H1 (cell line): ENCODE data around the gene LCN10. TPM values are rescaled to one million over a fixed set of nuclear protein-coding genes. Genes with fewer than 3 reads are reported as not detected.

Source experiments
- CTCF ChIA-PET: fragments of 300-600 bp; sonication (Branson Sonifier 250); formaldehyde crosslinking; loops from one replicate; lab custom pipeline; 2021; ENCODE audit not compliant: partially characterized antibody; lab: Charles Lee
- POLR2A ChIA-PET: fragments of 300-600 bp; sonication (Branson Sonifier 250); formaldehyde crosslinking; loops from one replicate; lab custom pipeline; 2021; ENCODE audit warnings: inconsistent platforms; ENCODE audit not compliant: partially characterized antibody; lab: Charles Lee
- DNase-seq, 2 experiments: peaks; one replicate each; pipeline versions ENCODE4 v3.0.0 to v3.0.0-alpha.2; 2010 to 2022; ENCODE audit warnings: low spot score in 2 of 2, low read depth in 1 of 2, mixed read lengths in 1 of 2
- FAIRE-seq: peaks from 2 replicates; lab custom pipeline; 2011; peaks lifted over from hg19 to GRCh38; lab: Jason Lieb, UNC
- H2AFZ ChIP-seq: 2 replicates; pipeline ENCODE4 v1.8.1; 2012; ENCODE audit warnings: low read length, inconsistent platforms
- H2AK5ac ChIP-seq: 2 replicates; pipeline ENCODE4 v1.6.1; 2013; ENCODE audit warnings: low read depth, low read length
- H2BK120ac ChIP-seq: replicated peaks from 2 replicates; pipeline ENCODE3; 2013; ENCODE audit warnings: low read depth, low read length, inconsistent platforms
- H2BK12ac ChIP-seq: 2 replicates; pipeline ENCODE4 v1.6.1; 2013; ENCODE audit warnings: low read depth, low read length
- H2BK15ac ChIP-seq: 2 replicates; pipeline ENCODE4 v1.6.1; 2013; ENCODE audit warnings: low read length
- H2BK20ac ChIP-seq: 2 replicates; pipeline ENCODE4 v1.6.1; 2013; ENCODE audit warnings: low read length
- H2BK5ac ChIP-seq: 2 replicates; pipeline ENCODE4 v1.6.1; 2013; ENCODE audit warnings: low read depth, low read length
- H3K14ac ChIP-seq: 2 replicates; pipeline ENCODE4 v1.6.1; 2013; ENCODE audit warnings: inconsistent platforms; ENCODE audit not compliant: insufficient read length
- H3K18ac ChIP-seq: 2 replicates; pipeline ENCODE4 v1.6.1; 2013; ENCODE audit warnings: low read length; ENCODE audit errors: extremely low read depth
- H3K23ac ChIP-seq: 2 replicates; pipeline ENCODE4 v1.6.1; 2013; ENCODE audit warnings: inconsistent platforms; ENCODE audit not compliant: insufficient read length
- H3K23me2 ChIP-seq: 2 replicates; pipeline ENCODE4 v1.6.1; 2013; ENCODE audit warnings: low read depth, low read length
- H3K27ac ChIP-seq: 2 replicates; pipeline ENCODE4 v1.6.1; 2011; ENCODE audit warnings: low read depth, low read length, inconsistent platforms
- H3K27me3 ChIP-seq, 4 experiments: replicated peaks in 1 of 4; 1 replicate in 1 of 4; 2 replicates in 3 of 4; pipeline versions ENCODE4 v1.6.1 to v1.8.1; 2011 to 2013; ENCODE audit warnings: low read length in 3 of 4, mild to moderate bottlenecking in 3 of 4, inconsistent platforms in 2 of 4, mixed read lengths in 2 of 4, moderate library complexity in 1 of 4; ENCODE audit not compliant: control insufficient read depth in 3 of 4, insufficient read depth in 3 of 4; ENCODE audit errors: extremely low read depth in 1 of 4
- H3K36me3 ChIP-seq, 4 experiments: 2 replicates each; pipeline versions ENCODE4 v1.6.1 to v1.8.1; 2011 to 2013; ENCODE audit warnings: mild to moderate bottlenecking in 4 of 4, low read length in 3 of 4, moderate library complexity in 2 of 4, control low read depth in 1 of 4, inconsistent platforms in 1 of 4; ENCODE audit not compliant: insufficient read depth in 4 of 4, control insufficient read depth in 2 of 4
- H3K4ac ChIP-seq: replicated peaks from 2 replicates; pipeline ENCODE3; 2013; ENCODE audit warnings: low read length, low read depth, mixed read lengths, inconsistent platforms; ENCODE audit not compliant: insufficient read length
- H3K4me1 ChIP-seq, 4 experiments: replicated peaks in 1 of 4; 1 replicate in 1 of 4; 2 replicates in 3 of 4; pipeline versions ENCODE4 v1.6.1 to v1.8.1; 2011 to 2013; ENCODE audit warnings: low read length in 3 of 4, inconsistent platforms in 2 of 4, mixed read lengths in 1 of 4; ENCODE audit not compliant: insufficient read depth in 4 of 4, control insufficient read depth in 3 of 4
- H3K4me2 ChIP-seq, 2 experiments: 2 replicates each; pipeline versions ENCODE4 v1.6.1 to v1.8.1; 2011 to 2013; ENCODE audit warnings: low read depth in 2 of 2, low read length in 2 of 2, control low read depth in 1 of 2, inconsistent platforms in 1 of 2, mild to moderate bottlenecking in 1 of 2; ENCODE audit not compliant: insufficient read depth in 1 of 2
- H3K4me3 ChIP-seq, 4 experiments: fragments of 200-600, 300-600 bp in 1 of 4; sonication (generic), shearing (Covaris generic), sonication (Bioruptor Twin) in 1 of 4; 2 replicates each; pipeline versions ENCODE4 v1.5.1 to v1.8.1; 2011 to 2016; ENCODE audit warnings: low read length in 4 of 4, low read depth in 3 of 4, control low read depth in 2 of 4, inconsistent platforms in 2 of 4, mild to moderate bottlenecking in 2 of 4, mixed read lengths in 1 of 4, moderate library complexity in 1 of 4; ENCODE audit not compliant: insufficient read depth in 2 of 4; ENCODE audit errors: extremely low read depth in 1 of 4
- H3K56ac ChIP-seq: replicated peaks from 2 replicates; pipeline ENCODE3; 2013; ENCODE audit warnings: low read depth, mild to moderate bottlenecking, mixed read lengths, low read length, inconsistent platforms; ENCODE audit not compliant: insufficient read length
- H3K79me1 ChIP-seq: 2 replicates; pipeline ENCODE4 v1.6.1; 2013; ENCODE audit warnings: low read depth, low read length, control low read depth
- H3K79me2 ChIP-seq, 2 experiments: 2 replicates each; pipeline versions ENCODE4 v1.6.1 to v1.8.1; 2012 to 2013; ENCODE audit warnings: low read length in 2 of 2, mild to moderate bottlenecking in 2 of 2, inconsistent platforms in 1 of 2; ENCODE audit not compliant: insufficient read depth in 2 of 2, control insufficient read depth in 1 of 2
- H3K9ac ChIP-seq, 4 experiments: replicated peaks in 1 of 4; 1 replicate in 1 of 4; 2 replicates in 3 of 4; pipeline versions ENCODE4 v1.6.1 to v1.8.1; 2011 to 2013; ENCODE audit warnings: low read depth in 3 of 4, low read length in 3 of 4, control low read depth in 2 of 4, mild to moderate bottlenecking in 2 of 4, moderate library complexity in 2 of 4, inconsistent platforms in 1 of 4; ENCODE audit errors: extremely low read depth in 1 of 4
- H3K9me3 ChIP-seq, 2 experiments: 2 replicates each; pipeline versions ENCODE4 v1.6.1 to v1.8.1; 2012 to 2013; ENCODE audit warnings: mild to moderate bottlenecking in 2 of 2, moderate library complexity in 2 of 2, control low read depth in 1 of 2, inconsistent platforms in 1 of 2, low read depth in 1 of 2, low read length in 1 of 2, mixed read lengths in 1 of 2; ENCODE audit not compliant: insufficient read depth in 2 of 2
- H4K20me1 ChIP-seq, 2 experiments: replicated peaks in 1 of 2; 2 replicates each; pipeline versions ENCODE3 to v1.8.1; 2011 to 2013; ENCODE audit warnings: inconsistent platforms in 2 of 2, low read length in 2 of 2, mild to moderate bottlenecking in 1 of 2; ENCODE audit not compliant: insufficient read depth in 2 of 2, control insufficient read depth in 1 of 2
- H4K5ac ChIP-seq: 2 replicates; pipeline ENCODE4 v1.6.1; 2013; ENCODE audit warnings: low read length, low read depth, mixed read lengths, inconsistent platforms; ENCODE audit not compliant: insufficient read length
- H4K8ac ChIP-seq: 2 replicates; pipeline ENCODE4 v1.8.0; 2013; ENCODE audit warnings: mild to moderate bottlenecking, moderate library complexity, low read length, inconsistent platforms; ENCODE audit not compliant: insufficient read depth; ENCODE audit errors: extremely low read depth
- H4K91ac ChIP-seq: replicated peaks from 2 replicates; pipeline ENCODE3; 2013; ENCODE audit warnings: low read length, mixed read lengths, inconsistent platforms; ENCODE audit not compliant: insufficient read length
- JUN ChIP-seq: IDR thresholded peaks from 2 replicates; pipeline ENCODE4 v1.6.1; 2011; ENCODE audit warnings: low read depth, mild to moderate bottlenecking, improper control_type of control experiment, low read length
- KDM5A ChIP-seq: fragments of 200-600 bp; IDR thresholded peaks from 2 replicates; pipeline ENCODE4 v1.7.1; 2012; ENCODE audit warnings: mild to moderate bottlenecking, low read length, inconsistent platforms, mixed read lengths
- NANOG ChIP-seq: IDR thresholded peaks from 2 replicates; pipeline ENCODE4 v1.6.1; 2011; ENCODE audit warnings: low read length, low read depth, mild to moderate bottlenecking, inconsistent platforms; ENCODE audit not compliant: insufficient read depth, poor library complexity, severe bottlenecking
- POLR2A ChIP-seq, 2 experiments: IDR thresholded peaks; 1 replicate in 1 of 2; 2 replicates in 1 of 2; pipeline ENCODE4 v1.6.1; 2011; ENCODE audit warnings: low read depth in 2 of 2, low read length in 2 of 2, mild to moderate bottlenecking in 2 of 2; ENCODE audit errors: control extremely low read depth in 1 of 2
- SIRT6 ChIP-seq: IDR thresholded peaks from one replicate; pipeline ENCODE4 v1.7.1; 2012; ENCODE audit warnings: low read length, inconsistent platforms
- WGBS, 2 experiments: shearing (Covaris generic) in 1 of 2; methylation state at CpG; one replicate each; pipeline versions ENCODE4 v1.1.6 to v1.1.7; 2013 to 2015; ENCODE audit warnings: low lambda C conversion rate in 2 of 2, mixed read lengths in 2 of 2, inconsistent platforms in 1 of 2, low coverage in 1 of 2, missing lambda C conversion rate in 1 of 2; ENCODE audit not compliant: insufficient replicate concordance in 2 of 2, insufficient coverage in 1 of 2, insufficient read length in 1 of 2; ENCODE audit errors: extremely low coverage in 1 of 2, missing lambda C conversion rate in 1 of 2; 5-methylcytosine and 5-hydroxymethylcytosine counted together
- polyA plus RNA-seq, 7 experiments: library from polyadenylated mRNA; depleted of rRNA in 3 of 7; stranded (reverse) in 5 of 7; unstranded in 2 of 7; fragments of >200 nt in 5 of 7; fragments of 200-250 nt in 2 of 7; gene quantifications; 1 replicate in 5 of 7; 2 replicates in 1 of 7; 4 replicates in 1 of 7; pipeline versions ENCODE4 v1.2.1 to v1.2.3, GENCODE V29; 2011 to 2013; ENCODE audit warnings: missing spikeins in 2 of 7, mixed read lengths in 2 of 7
- total RNA-seq: library from RNA; stranded (reverse); fragmentation: NEBNext Ultra II Directional; extraction: Animal tissue kit (Norgen Biotek cat#: 25700); gene quantifications from 2 replicates; pipeline ENCODE4 v1.2.1, GENCODE V29; 2021

The LCN10 gene
- total and polyA plus RNA-seq, 2 of the 8 experiments (the other 6 are each of a cell fraction or from before 2014, with no cell fraction given) = 2.6 to 2.8 TPM

DNA sequence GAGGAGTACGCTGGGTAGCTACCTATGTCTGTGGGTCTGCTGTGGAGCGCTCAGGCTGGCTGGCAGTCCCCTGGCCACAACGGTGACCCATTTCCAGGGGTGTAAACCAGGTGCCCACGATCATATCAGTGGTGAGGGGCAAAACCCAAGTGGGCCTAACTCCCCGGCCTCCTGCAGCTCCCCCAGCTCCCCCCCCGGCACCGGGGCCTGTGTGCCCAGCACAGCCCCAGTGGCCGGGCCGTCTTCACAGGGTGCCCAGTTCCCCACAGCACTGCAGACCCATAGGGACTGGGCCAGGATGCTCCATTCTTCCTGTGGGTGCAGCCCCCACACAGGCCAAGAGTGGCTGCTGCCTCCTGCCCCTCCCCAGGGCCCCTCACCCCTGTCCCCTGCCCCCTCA lies 16.3 kb upstream of the LCN10 start:
- no peak overlapping the region for H2AFZ ChIP-seq
- CTCF ChIA-PET = interaction anchor here (0.6 to 5.1 kb wide), 14 partner anchors 12 to 270 kb away, joined by 3 to 42 read pairs (median 6); partner anchors contain the start of genes AJM1 and LCN10
- H3K23ac ChIP-seq = no peak overlapping the region
- H3K27ac ChIP-seq = no peak overlapping the region
- no peak overlapping the region for H3K9ac ChIP-seq
- no peak overlapping the region for H4K91ac ChIP-seq
- no peak overlapping the region for H4K8ac ChIP-seq
- no peak overlapping the region for H3K4me3 ChIP-seq
- no peak overlapping the region for H2BK12ac ChIP-seq
- H2BK120ac ChIP-seq = no peak overlapping the region
- H3K23me2 ChIP-seq = no peaks in the 10 kb centered on the region; the same call in 1 of the 2 replicates
- H2BK5ac ChIP-seq = no peak overlapping the region
- no peak for DNase-seq
- H3K27me3 ChIP-seq = no peaks in the 10 kb centered on the region; a peak in 2 of 7 replicates
- no peaks in the 10 kb centered on the region for H3K36me3 ChIP-seq
- no peak overlapping the region for H3K56ac ChIP-seq
- no peak for TF ChIP-seq KDM5A
- TF ChIP-seq SIRT6 = no peak
- TF ChIP-seq POLR2A (IDR thresholded peaks at IDR 0.05; ENCODE audit: control extremely low read depth in 1 of 2, low read depth in 2 of 2, low read length in 2 of 2) = no peak
- TF ChIP-seq NANOG = no peak
- TF ChIP-seq JUN = no peak
- no peak overlapping the region for H2BK15ac ChIP-seq
- no peak overlapping the region for H4K5ac ChIP-seq
- no peak overlapping the region for H2BK20ac ChIP-seq
- no peak for FAIRE-seq
- H2AK5ac ChIP-seq = no peak overlapping the region
- no peak overlapping the region for H3K4ac ChIP-seq
- H3K4me1 ChIP-seq = peaks cover 0 to 13% (median 6%) of the 10 kb centered on the region in 4 experiments; a peak in 4 of 7 replicates
- H3K4me2 ChIP-seq = no peak overlapping the region
- no peaks in the 10 kb centered on the region for H3K79me1 ChIP-seq
- H3K79me2 ChIP-seq = no peaks in the 10 kb centered on the region
- peaks cover 0 to 6% of the 10 kb centered on the region in 2 experiments; a peak in 1 of 4 replicates for H3K9me3 ChIP-seq
- no peak overlapping the region for H3K14ac ChIP-seq
- WGBS, 2 experiments = 83% methylated on average over 9 of the region's 9 CpGs; no CpG with 5 or more reads in 1 of the 2 experiments
- H4K20me1 ChIP-seq = no peaks in the 10 kb centered on the region
- no peak overlapping the region for H3K18ac ChIP-seq
- POLR2A ChIA-PET = interaction anchor here (3.0 to 3.8 kb wide), 2 partner anchors 31 to 32 kb away, joined by 26 to 34 read pairs; no protein-coding TSS in a partner anchor
